GM18907 (cell line): ENCODE results near the gene RAD17.
"Not testable (repeated sequence)": the region's sequence is repeated elsewhere in the genome, so short reads cannot be mapped to it uniquely, and the experiment has no call there.

Source experiments
- ATAC-seq: cut with Tn5 transposase; IDR thresholded peaks from one replicate; pipeline ENCODE4 v1.9.1; 2021; ENCODE audit warnings: mild to moderate bottlenecking, moderate library complexity; ENCODE audit not compliant: unreplicated experiment

Gene RAD17

GRCh38 chr5:69372394-69372793, 2.8 kb downstream of the RAD17 start:
- ATAC-seq = no peak

GRCh38 chr5:69374911-69375446, 5.4 kb downstream of the RAD17 start:
- peak; percentile 67 for ATAC-seq

GRCh38 chr5:69378376-69378775, 8.8 kb downstream of the RAD17 start:
- no peak for ATAC-seq

- ATAC-seq = no peak
Observed at GRCh38 chr5:69404659-69405330, 35.2 kb downstream of the RAD17 start.

GRCh38 chr5:69414885-69415583, 45.4 kb downstream of the RAD17 start, which contains the start of gene MARVELD2:
MARVELD2 (plus strand) TSS chr5:69415116; CDS start chr5:69419386, 4,270 bp downstream.
- peak; percentile 58 for ATAC-seq

- no peak for ATAC-seq
Observed at GRCh38 chr5:69415584-69415958, 46.0 kb downstream of the RAD17 start.

GRCh38 chr5:69416180-69416579, 46.6 kb downstream of the RAD17 start:
- no peak for ATAC-seq

GRCh38 chr5:69416699-69417098, 47.1 kb downstream of the RAD17 start:
- ATAC-seq = no peak

- no peak for ATAC-seq
Observed at GRCh38 chr5:69418554-69418953, 48.9 kb downstream of the RAD17 start.

- no peak for ATAC-seq
Observed at GRCh38 chr5:69431424-69432303, 62.0 kb downstream of the RAD17 start.

- ATAC-seq = no peak
Observed at GRCh38 chr5:69432412-69433206, 63.0 kb downstream of the RAD17 start.

GRCh38 chr5:69435276-69435884, 65.8 kb downstream of the RAD17 start:
- not testable (repeated sequence) for ATAC-seq

- no peak for ATAC-seq
Observed at GRCh38 chr5:69444127-69444754, 74.6 kb downstream of the RAD17 start.

GRCh38 chr5:69449511-69449910, 79.9 kb downstream of the RAD17 start:
- no peak for ATAC-seq

- no peak for ATAC-seq
Observed at GRCh38 chr5:69450116-69450515, 80.5 kb downstream of the RAD17 start.

- ATAC-seq = not testable (repeated sequence)
Observed at GRCh38 chr5:69450527-69450926, 80.9 kb downstream of the RAD17 start.

- no peak for ATAC-seq
Observed at GRCh38 chr5:69451941-69452647, 82.5 kb downstream of the RAD17 start.

GRCh38 chr5:69453487-69453886, 83.9 kb downstream of the RAD17 start:
- not testable (repeated sequence) for ATAC-seq
